Activated T-helper 2 cell treated with anti-CD3 and anti-CD28 coated beads, Interferon-gamma antibody, Interleukin-2, Interleukin-4, amounts not matched to agents 10 μg/mL and 5 μg/mL and 100 μg/mL, durations not matched to agents 14 hours and 24 hours and 36 hours (primary cell): Measurements from ENCODE around the gene STX4. TPM values are rescaled to one million over a fixed set of nuclear protein-coding genes. Genes with fewer than 3 reads are reported as not detected.

Experiments used
- DNase-seq: peaks from one replicate; pipeline ENCODE4 v3.0.0; 2021; ENCODE audit warnings: low spot score
- H3K27ac Mint-ChIP-seq: one replicate; pipeline ENCODE4 v1.8.0; 2021; ENCODE audit warnings: mixed read lengths
- H3K27me3 Mint-ChIP-seq: one replicate; pipeline ENCODE4 v1.8.0; 2021; ENCODE audit warnings: low read depth, mixed read lengths
- H3K36me3 Mint-ChIP-seq: one replicate; pipeline ENCODE4 v1.8.0; 2021; ENCODE audit warnings: low read depth, mixed read lengths
- H3K4me1 Mint-ChIP-seq: one replicate; pipeline ENCODE4 v1.8.0; 2021; ENCODE audit warnings: low read depth, mixed read lengths
- H3K4me3 Mint-ChIP-seq: one replicate; pipeline ENCODE4 v1.8.0; 2021; ENCODE audit warnings: low read depth, mild to moderate bottlenecking, moderate library complexity, mixed read lengths
- H3K9me3 Mint-ChIP-seq: one replicate; pipeline ENCODE4 v1.8.0; 2021; ENCODE audit warnings: mixed read lengths
- intact Hi-C: fragments of 100-400 bp; cut with micrococcal nuclease; formaldehyde crosslinking; loops from one replicate; pipeline ENCODE4 v1.15.1; 2023
- total RNA-seq: library from RNA; stranded (reverse); gene quantifications from 2 replicates; pipeline ENCODE4 v1.2.3, GENCODE V29; 2022

The STX4 gene
- total RNA-seq, 1 donor from 2014 or later = 51.8 TPM

GRCh38 chr16:30992931-30993816 lies 40.2 kb upstream of the STX4 start:
- peaks cover 2% of the 10 kb centered on the region for H3K27me3 Mint-ChIP-seq
- no peaks in the 10 kb centered on the region for H3K36me3 Mint-ChIP-seq
- no peaks in the 10 kb centered on the region for H3K9me3 Mint-ChIP-seq
- no peak overlapping the region for H3K27ac Mint-ChIP-seq
- no peak for DNase-seq
- peaks cover 13% of the 10 kb centered on the region for H3K4me1 Mint-ChIP-seq
- H3K4me3 Mint-ChIP-seq = no peak overlapping the region
- intact Hi-C loops = no loop called here

GRCh38 chr16:30995927-30996323 lies 37.4 kb upstream of the STX4 start:
- Mint-ChIP-seq H3K4me3 (peak overlapping the region; percentile 71), H3K27me3 (peaks cover 2% of the 10 kb centered on the region), H3K36me3 (no peaks in the 10 kb centered on the region), H3K27ac (no peak overlapping the region), H3K4me1 (peaks cover 13% of the 10 kb centered on the region), H3K9me3 (no peaks in the 10 kb centered on the region)
- intact Hi-C loops = loop anchor here (2.0 kb wide), 2 partner anchors 37 to 79 kb away; partner anchors contain the start of genes STX4, ZNF646 and ZNF668
- DNase-seq = no peak

- Mint-ChIP-seq H3K9me3 (no peaks in the 10 kb centered on the region), H3K36me3 (no peaks in the 10 kb centered on the region), H3K4me1 (peaks cover 13% of the 10 kb centered on the region), H3K4me3 (peak overlapping the region; percentile 74), H3K27ac (no peak overlapping the region), H3K27me3 (peaks cover 2% of the 10 kb centered on the region)
- no peak for DNase-seq
- intact Hi-C loops = loop anchor here (2.0 kb wide), 1 partner anchor 36 kb away; the partner anchor contains the start of gene STX4
Measured at GRCh38 chr16:30996324-30996984, 36.9 kb upstream of the STX4 start.

- Mint-ChIP-seq H3K27ac (no peak overlapping the region), H3K4me1 (peaks cover 13% of the 10 kb centered on the region), H3K4me3 (peak overlapping the region; percentile 74), H3K36me3 (no peaks in the 10 kb centered on the region), H3K27me3 (peaks cover 2% of the 10 kb centered on the region), H3K9me3 (no peaks in the 10 kb centered on the region)
- peak; percentile 67 for DNase-seq
- intact Hi-C loops = loop anchor here (2.0 kb wide), 1 partner anchor 36 kb away; the partner anchor contains the start of gene STX4
Measured at GRCh38 chr16:30996985-30997724, 36.2 kb upstream of the STX4 start.

- intact Hi-C loops = loop anchor here (2.0 kb wide), 1 partner anchor 35 kb away; the partner anchor contains the start of gene STX4
- peaks cover 2% of the 10 kb centered on the region for H3K27me3 Mint-ChIP-seq
- DNase-seq = no peak
- no peaks in the 10 kb centered on the region for H3K9me3 Mint-ChIP-seq
- H3K4me1 Mint-ChIP-seq = peaks cover 10% of the 10 kb centered on the region
- H3K36me3 Mint-ChIP-seq = no peaks in the 10 kb centered on the region
- no peak overlapping the region for H3K27ac Mint-ChIP-seq
- H3K4me3 Mint-ChIP-seq = peak overlapping the region; percentile 54
Measured at GRCh38 chr16:30997725-30998711, 35.3 kb upstream of the STX4 start.

GRCh38 chr16:30998852-30999761 lies 34.3 kb upstream of the STX4 start:
- Mint-ChIP-seq H3K36me3 (no peaks in the 10 kb centered on the region), H3K9me3 (no peaks in the 10 kb centered on the region), H3K27ac (no peak overlapping the region), H3K4me1 (peaks cover 9% of the 10 kb centered on the region), H3K4me3 (no peak overlapping the region), H3K27me3 (peaks cover 2% of the 10 kb centered on the region)
- intact Hi-C loops = no loop called here
- no peak for DNase-seq

- Mint-ChIP-seq H3K9me3 (no peaks in the 10 kb centered on the region), H3K27ac (no peak overlapping the region), H3K36me3 (no peaks in the 10 kb centered on the region), H3K4me1 (peaks cover 3% of the 10 kb centered on the region), H3K4me3 (no peak overlapping the region), H3K27me3 (peaks cover 2% of the 10 kb centered on the region)
- intact Hi-C loops = no loop called here
- DNase-seq = no peak
Measured at GRCh38 chr16:31000671-31001382, 32.5 kb upstream of the STX4 start.

GRCh38 chr16:31001507-31002249 lies 31.7 kb upstream of the STX4 start:
- peaks cover 6% of the 10 kb centered on the region for H3K27me3 Mint-ChIP-seq
- H3K4me3 Mint-ChIP-seq = no peak overlapping the region
- no peaks in the 10 kb centered on the region for H3K36me3 Mint-ChIP-seq
- no peak for DNase-seq
- intact Hi-C loops = no loop called here
- H3K27ac Mint-ChIP-seq = no peak overlapping the region
- no peaks in the 10 kb centered on the region for H3K9me3 Mint-ChIP-seq
- H3K4me1 Mint-ChIP-seq = no peaks in the 10 kb centered on the region

- Mint-ChIP-seq H3K4me1 (no peaks in the 10 kb centered on the region), H3K9me3 (no peaks in the 10 kb centered on the region), H3K36me3 (no peaks in the 10 kb centered on the region), H3K27ac (no peak overlapping the region), H3K4me3 (no peak overlapping the region), H3K27me3 (peaks cover 6% of the 10 kb centered on the region)
- intact Hi-C loops = no loop called here
- no peak for DNase-seq
Measured at GRCh38 chr16:31002250-31002700, 31.1 kb upstream of the STX4 start.

GRCh38 chr16:31002862-31003341 lies 30.5 kb upstream of the STX4 start:
- intact Hi-C loops = no loop called here
- DNase-seq = no peak
- Mint-ChIP-seq H3K4me1 (no peaks in the 10 kb centered on the region), H3K4me3 (no peak overlapping the region), H3K27me3 (peaks cover 6% of the 10 kb centered on the region), H3K36me3 (no peaks in the 10 kb centered on the region), H3K9me3 (no peaks in the 10 kb centered on the region), H3K27ac (no peak overlapping the region)
